Measurements from ENCODE around the gene CISTR.

DNA sequence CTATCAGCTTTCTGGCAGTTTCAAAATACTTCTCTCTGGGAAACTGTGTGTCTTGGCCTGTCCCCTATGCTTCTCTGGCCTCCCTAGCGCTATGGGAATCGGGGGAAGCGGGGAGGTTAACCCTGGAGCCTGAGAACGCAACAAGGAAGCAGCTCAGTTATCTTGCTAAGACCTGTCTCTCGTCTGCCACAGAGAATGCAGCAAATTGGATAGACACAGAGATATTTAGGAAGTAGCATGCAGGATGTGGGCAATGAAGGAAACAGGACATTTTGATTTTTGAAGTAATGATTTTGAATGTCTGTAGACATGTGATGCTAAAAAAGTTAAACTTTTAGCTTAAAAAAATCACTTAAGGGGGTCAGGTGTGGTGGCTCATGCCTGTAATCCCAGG is 18.0 kb downstream of the CISTR start:
- TF ChIP-seq, protein P1, sequence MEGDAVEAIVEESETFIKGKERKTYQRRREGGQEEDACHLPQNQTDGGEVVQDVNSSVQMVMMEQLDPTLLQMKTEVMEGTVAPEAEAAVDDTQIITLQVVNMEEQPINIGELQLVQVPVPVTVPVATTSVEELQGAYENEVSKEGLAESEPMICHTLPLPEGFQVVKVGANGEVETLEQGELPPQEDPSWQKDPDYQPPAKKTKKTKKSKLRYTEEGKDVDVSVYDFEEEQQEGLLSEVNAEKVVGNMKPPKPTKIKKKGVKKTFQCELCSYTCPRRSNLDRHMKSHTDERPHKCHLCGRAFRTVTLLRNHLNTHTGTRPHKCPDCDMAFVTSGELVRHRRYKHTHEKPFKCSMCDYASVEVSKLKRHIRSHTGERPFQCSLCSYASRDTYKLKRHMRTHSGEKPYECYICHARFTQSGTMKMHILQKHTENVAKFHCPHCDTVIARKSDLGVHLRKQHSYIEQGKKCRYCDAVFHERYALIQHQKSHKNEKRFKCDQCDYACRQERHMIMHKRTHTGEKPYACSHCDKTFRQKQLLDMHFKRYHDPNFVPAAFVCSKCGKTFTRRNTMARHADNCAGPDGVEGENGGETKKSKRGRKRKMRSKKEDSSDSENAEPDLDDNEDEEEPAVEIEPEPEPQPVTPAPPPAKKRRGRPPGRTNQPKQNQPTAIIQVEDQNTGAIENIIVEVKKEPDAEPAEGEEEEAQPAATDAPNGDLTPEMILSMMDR (IDR thresholded peaks at IDR 0.05; ENCODE audit: insufficient read depth, low read depth, low read length) = no peak
- TF ChIP-seq EZH2 (IDR thresholded peaks at IDR 0.05; ENCODE audit: insufficient read depth, low read length) = no peak

Measured in astrocyte (in vitro differentiated cells and primary cell).